SK-N-MC (cell line): ENCODE results near the gene CIRBP.

ENCODE experiments used
- DNase-seq: peaks from one replicate; pipeline ENCODE4 v3.0.0-alpha.2; 2011; ENCODE audit warnings: low read depth, low spot score
- H3K27ac ChIP-seq: fragments of 200-600 bp; sonication (generic); 2 replicates; pipeline ENCODE4 v1.5.1; 2016; ENCODE audit warnings: mixed run types
- H3K36me3 ChIP-seq: fragments of 200-600 bp; sonication (generic); 2 replicates; pipeline ENCODE4 v1.6.1; 2017; ENCODE audit warnings: antibody characterized with exemption, low read length, mixed read lengths; ENCODE audit not compliant: insufficient read depth
- H3K4me3 ChIP-seq: fragments of 200-600 bp; sonication (generic); 2 replicates; pipeline ENCODE4 v1.5.1; 2016
- H3K9ac ChIP-seq: fragments of 200-600 bp; sonication (generic); 2 replicates; pipeline ENCODE4 v1.8.0; 2017; ENCODE audit warnings: mixed run types, mixed read lengths; ENCODE audit not compliant: insufficient read length
- H3K9me3 ChIP-seq: fragments of 200-600 bp; sonication (generic); 2 replicates; pipeline ENCODE4 v1.6.1; 2017; ENCODE audit warnings: low read depth, mild to moderate bottlenecking, antibody characterized with exemption, low read length, moderate library complexity, mixed read lengths
- EZH2 ChIP-seq: fragments of 200-600 bp; sonication (generic); IDR thresholded peaks from one replicate; pipeline ENCODE4 v1.6.1; 2017; ENCODE audit warnings: antibody characterized with exemption
- FOXP2 ChIP-seq: optimal IDR thresholded peaks from 2 replicates; pipeline ENCODE3; 2011; ENCODE audit warnings: mild to moderate bottlenecking, moderate library complexity; ENCODE audit not compliant: insufficient read depth; ENCODE audit errors: extremely low read length, control extremely low read depth
- POLR2AphosphoS5 ChIP-seq: IDR thresholded peaks from 2 replicates; pipeline ENCODE4 v1.6.1; 2012; ENCODE audit warnings: mild to moderate bottlenecking, low read depth, low read length, borderline replicate concordance

Gene CIRBP

DNA sequence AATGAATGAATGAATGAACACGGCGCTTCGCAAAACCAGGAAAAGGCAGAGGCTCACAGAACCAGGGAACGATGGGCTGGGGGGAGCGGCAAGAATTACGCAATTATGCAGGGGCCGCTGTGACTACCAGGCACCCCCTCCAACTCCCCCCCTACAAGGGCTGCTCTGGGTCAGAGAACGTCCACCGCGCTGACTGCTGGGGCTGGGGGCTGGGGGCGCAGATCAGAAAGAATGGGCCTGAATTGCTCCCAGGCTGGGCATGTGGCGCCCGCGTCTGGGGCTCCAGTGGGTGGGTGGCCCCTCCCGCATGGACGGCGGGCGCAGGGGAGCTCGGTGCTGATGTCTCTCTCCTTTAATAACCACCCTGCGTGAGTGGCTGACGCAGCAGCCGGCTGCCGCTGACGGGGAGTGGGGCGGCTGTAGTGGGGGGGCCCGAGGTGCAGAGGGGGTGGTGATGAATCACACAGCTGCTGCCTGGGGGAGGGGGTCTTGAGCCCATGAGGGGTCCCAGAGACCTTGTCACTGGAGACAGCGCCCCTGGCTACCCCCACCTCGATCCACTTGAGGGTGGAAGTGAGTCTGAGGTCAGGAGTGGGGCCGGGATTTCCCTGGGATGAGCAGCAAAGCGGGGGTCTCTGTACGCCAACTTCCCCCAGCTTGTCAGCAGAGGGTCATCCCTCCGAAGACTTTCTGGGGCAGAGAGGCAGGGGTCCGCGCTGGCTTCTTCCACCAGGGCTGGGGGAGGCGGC is 1.5 kb upstream of the CIRBP start:
- peak overlapping the region; percentile 84 for H3K4me3 ChIP-seq
- H3K9me3 ChIP-seq = no peaks in the 10 kb centered on the region
- H3K36me3 ChIP-seq = peaks cover 27% of the 10 kb centered on the region
- no peak overlapping the region for H3K9ac ChIP-seq
- no peak for DNase-seq
- TF ChIP-seq POLR2AphosphoS5 (no peak; the same call in 1 of the 2 replicates), FOXP2 (no peak), EZH2 (no peak)
- H3K27ac ChIP-seq = peak overlapping the region; percentile 75

DNA sequence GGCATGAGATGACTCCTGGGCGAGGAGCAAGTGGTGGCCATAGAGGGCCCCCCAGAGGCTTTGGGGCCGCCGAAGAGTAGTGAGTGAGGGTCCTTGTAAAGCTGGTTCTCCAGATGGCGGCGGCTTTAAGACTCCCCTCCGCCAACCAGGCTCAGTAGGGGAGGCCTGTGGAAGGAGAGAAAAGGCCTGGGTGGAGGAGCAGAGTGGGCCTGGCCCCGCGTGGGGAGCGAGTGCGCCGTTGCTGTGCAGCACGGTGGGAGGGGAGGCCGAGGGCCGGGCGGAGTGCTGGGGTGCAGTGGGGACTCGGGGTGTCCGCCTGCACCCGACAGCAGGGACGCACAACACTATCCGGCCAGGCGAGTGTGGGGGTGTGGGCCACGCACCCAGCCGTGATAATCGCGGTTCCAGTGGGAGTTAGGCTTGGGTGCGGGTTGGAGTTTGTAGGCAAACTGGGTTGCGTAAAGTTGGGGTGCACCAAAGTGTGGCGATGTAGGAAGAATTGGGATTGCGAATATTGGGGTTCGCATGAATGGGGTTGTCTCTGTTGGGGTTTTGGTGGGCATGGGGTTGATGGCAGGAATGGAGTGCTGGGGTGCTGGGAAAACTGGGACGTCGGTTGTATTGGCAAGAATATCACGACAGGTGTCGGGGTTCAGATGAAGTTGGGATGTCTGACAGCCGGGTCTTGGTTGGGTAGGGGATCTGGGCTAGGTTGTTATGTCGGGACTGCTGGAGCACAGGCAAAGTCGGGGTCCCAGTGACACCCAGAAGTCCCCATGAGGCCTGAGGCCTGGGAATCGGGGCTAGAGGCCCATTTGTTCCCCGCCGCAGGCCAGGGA is 687 bp upstream of the CIRBP start:
- H3K9ac ChIP-seq = no peak overlapping the region
- no peak for DNase-seq
- no peaks in the 10 kb centered on the region for H3K9me3 ChIP-seq
- peak overlapping the region; percentile 78 for H3K4me3 ChIP-seq
- H3K27ac ChIP-seq = peak overlapping the region; percentile 75
- H3K36me3 ChIP-seq = peaks cover 35% of the 10 kb centered on the region
- TF ChIP-seq POLR2AphosphoS5 (no peak), EZH2 (no peak), FOXP2 (no peak)

GRCh38 chr19:1269478-1270212 is 513 bp downstream of the CIRBP start:
- Histone ChIP-seq H3K27ac (peak overlapping the region; percentile 93), H3K36me3 (peaks cover 47% of the 10 kb centered on the region), H3K4me3 (peak overlapping the region; percentile 78), H3K9me3 (no peaks in the 10 kb centered on the region), H3K9ac (peak overlapping the region; percentile 86)
- TF ChIP-seq POLR2AphosphoS5 (peak; percentile 74; the same call in 1 of the 2 replicates), EZH2 (no peak)
- DNase-seq = no peak

GRCh38 chr19:1270213-1270853 is 1.2 kb downstream of the CIRBP start:
- H3K9me3 ChIP-seq = no peaks in the 10 kb centered on the region
- H3K9ac ChIP-seq = peak overlapping the region; percentile 86
- peak overlapping the region; percentile 93 for H3K27ac ChIP-seq
- peak overlapping the region; percentile 78 for H3K4me3 ChIP-seq
- TF ChIP-seq POLR2AphosphoS5 = no peak
- TF ChIP-seq FOXP2 = no peak
- TF ChIP-seq EZH2 = no peak
- peaks cover 52% of the 10 kb centered on the region for H3K36me3 ChIP-seq
- no peak for DNase-seq

DNA sequence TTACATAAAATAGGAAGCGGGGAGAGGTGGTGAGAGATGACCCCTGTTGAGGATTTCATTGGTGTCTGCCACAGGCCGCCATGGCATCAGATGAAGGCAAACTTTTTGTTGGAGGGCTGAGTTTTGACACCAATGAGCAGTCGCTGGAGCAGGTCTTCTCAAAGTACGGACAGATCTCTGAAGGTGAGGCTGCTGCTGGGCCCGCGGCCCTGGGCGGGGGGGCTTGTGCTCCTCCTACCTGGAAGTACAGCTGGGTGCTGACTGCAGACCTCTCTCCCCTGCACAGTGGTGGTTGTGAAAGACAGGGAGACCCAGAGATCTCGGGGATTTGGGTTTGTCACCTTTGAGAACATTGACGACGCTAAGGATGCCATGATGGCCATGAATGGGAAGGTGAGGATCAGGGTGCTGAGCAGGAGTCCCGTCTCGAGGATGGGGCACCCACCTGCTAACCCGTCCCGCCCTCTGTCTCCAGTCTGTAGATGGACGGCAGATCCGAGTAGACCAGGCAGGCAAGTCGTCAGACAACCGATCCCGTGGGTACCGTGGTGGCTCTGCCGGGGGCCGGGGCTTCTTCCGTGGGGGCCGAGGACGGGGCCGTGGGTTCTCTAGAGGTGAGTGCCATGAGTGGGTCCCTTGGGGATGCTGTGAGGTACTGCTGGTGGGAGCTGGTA is 1.9 kb downstream of the CIRBP start:
- H3K27ac ChIP-seq = peak overlapping the region; percentile 93
- no peak for DNase-seq
- H3K36me3 ChIP-seq = peaks cover 52% of the 10 kb centered on the region
- no peaks in the 10 kb centered on the region for H3K9me3 ChIP-seq
- H3K9ac ChIP-seq = peak overlapping the region; percentile 86
- peak; percentile 50; the same call in 1 of the 2 replicates for TF ChIP-seq POLR2AphosphoS5
- no peak for TF ChIP-seq FOXP2
- TF ChIP-seq EZH2 = no peak
- peak overlapping the region; percentile 78 for H3K4me3 ChIP-seq

DNA sequence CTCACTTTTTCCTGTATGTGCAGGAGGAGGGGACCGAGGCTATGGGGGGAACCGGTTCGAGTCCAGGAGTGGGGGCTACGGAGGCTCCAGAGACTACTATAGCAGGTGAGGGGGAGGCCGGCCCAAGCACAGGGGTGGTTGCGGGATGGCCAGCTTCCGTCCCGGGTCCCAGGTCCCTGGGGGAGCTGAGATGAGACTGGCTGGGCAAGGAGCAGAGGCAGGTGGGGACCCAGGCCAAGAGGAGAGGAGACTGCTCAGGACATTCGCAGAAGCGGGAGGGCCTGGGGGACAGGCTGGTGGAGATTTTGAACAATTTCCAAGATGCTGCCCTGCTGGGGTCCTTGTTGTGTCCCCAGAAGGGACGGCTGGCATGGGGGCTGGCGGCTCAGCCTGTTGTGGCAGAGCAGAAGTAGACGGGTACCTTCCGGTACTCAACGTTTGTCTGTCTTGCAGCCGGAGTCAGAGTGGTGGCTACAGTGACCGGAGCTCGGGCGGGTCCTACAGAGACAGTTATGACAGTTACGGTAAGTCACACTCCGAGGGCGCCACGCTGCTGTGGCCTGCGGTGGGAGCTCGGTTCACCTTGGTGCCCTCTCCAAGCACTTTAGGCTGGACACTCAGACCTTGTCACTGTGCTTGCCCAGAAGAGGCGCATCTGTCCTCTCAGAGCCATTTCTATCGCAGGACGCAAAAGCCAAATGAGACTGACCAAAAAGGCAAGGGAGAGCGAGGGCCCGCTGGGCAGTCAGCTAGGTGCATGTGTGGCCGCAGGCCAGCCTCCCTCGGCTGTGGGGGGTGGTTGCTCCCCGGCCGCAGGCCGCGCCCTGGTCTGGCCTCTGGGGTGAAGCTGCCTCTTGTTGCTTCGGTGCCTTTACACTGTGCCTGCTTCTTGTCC is 2.6 kb downstream of the CIRBP start:
- Histone ChIP-seq H3K27ac (peak overlapping the region; percentile 93), H3K4me3 (no peak overlapping the region), H3K9me3 (no peaks in the 10 kb centered on the region), H3K36me3 (peaks cover 52% of the 10 kb centered on the region), H3K9ac (peak overlapping the region; percentile 53)
- TF ChIP-seq EZH2 = no peak
- DNase-seq = no peak
